Naive thymus-derived CD4-positive, alpha-beta T cell (primary cell): ENCODE data around the gene SFTPA2. TPM values are rescaled to one million over a fixed set of nuclear protein-coding genes. Genes with fewer than 3 reads are reported as not detected.
A peak's percentile ranks its signal among the peaks of the same experiment; 100 is the strongest.
"Not testable (repeated sequence)": the region's sequence is repeated elsewhere in the genome, so short reads cannot be mapped to it uniquely, and the experiment has no call there.

Source experiments
- ATAC-seq: fragments of 150-1000 bp; cut with Tn5 transposase; 2 replicates; pipeline ENCODE4 v1.10.0; 2021; ENCODE audit warnings: mild to moderate bottlenecking, moderate library complexity
- CTCF ChIA-PET: fragments of 350-600 bp; sonication (Branson Sonifier 250); formaldehyde crosslinking; loops from one replicate; lab custom pipeline; 2021; ENCODE audit warnings: antibody characterized with exemption; lab: Charles Lee
- POLR2A ChIA-PET: fragments of 350-600 bp; sonication (Branson Sonifier 250); formaldehyde crosslinking; loops from one replicate; lab custom pipeline; 2021; ENCODE audit warnings: antibody characterized with exemption, inconsistent platforms; lab: Charles Lee
- DNase-seq, 9 donors: peaks; one replicate each; pipeline versions ENCODE4 v3.0.0 to v3.0.0-alpha.2; 2020 to 2022; ENCODE audit warnings: mixed read lengths in 1 of 9
- H3K27ac ChIP-seq: one replicate; pipeline ENCODE4 v1.7.0; 2013; ENCODE audit warnings: mild to moderate bottlenecking, low read depth, low read length, moderate library complexity
- H3K27me3 ChIP-seq, 2 donors: one replicate each; pipeline ENCODE4 v1.7.0; 2013; ENCODE audit warnings: low read length in 2 of 2, mild to moderate bottlenecking in 2 of 2, moderate library complexity in 2 of 2; ENCODE audit not compliant: control insufficient read depth in 2 of 2, insufficient read depth in 2 of 2
- H3K36me3 ChIP-seq, 3 experiments: 1 replicate in 2 of 3; 2 replicates in 1 of 3; pipeline ENCODE4 v1.7.0; 2013; ENCODE audit warnings: low read length in 3 of 3, mild to moderate bottlenecking in 3 of 3, moderate library complexity in 1 of 3; ENCODE audit not compliant: insufficient read depth in 3 of 3, control insufficient read depth in 2 of 3
- H3K4me1 ChIP-seq, 2 donors: one replicate each; pipeline ENCODE4 v1.7.0; 2013; ENCODE audit warnings: low read length in 2 of 2, mild to moderate bottlenecking in 2 of 2, moderate library complexity in 1 of 2; ENCODE audit not compliant: control insufficient read depth in 2 of 2, insufficient read depth in 2 of 2
- H3K4me3 ChIP-seq: 2 replicates; pipeline ENCODE4 v1.7.0; 2013; ENCODE audit warnings: mild to moderate bottlenecking, low read length
- H3K9me3 ChIP-seq, 3 experiments: 1 replicate in 2 of 3; 2 replicates in 1 of 3; pipeline ENCODE4 v1.7.0; 2013; ENCODE audit warnings: low read length in 3 of 3; ENCODE audit not compliant: control insufficient read depth in 2 of 3
- H3K27ac Mint-ChIP-seq, 9 donors: one replicate each; pipeline ENCODE4 v1.8.0; 2020 to 2022; ENCODE audit warnings: mixed read lengths in 9 of 9, mild to moderate bottlenecking in 8 of 9, moderate library complexity in 5 of 9, inconsistent platforms in 2 of 9
- H3K27me3 Mint-ChIP-seq, 5 donors: one replicate each; pipeline ENCODE4 v1.8.0; 2021 to 2022; ENCODE audit warnings: mixed read lengths in 5 of 5, mild to moderate bottlenecking in 1 of 5
- H3K36me3 Mint-ChIP-seq, 5 donors: one replicate each; pipeline ENCODE4 v1.8.0; 2020 to 2022; ENCODE audit warnings: mixed read lengths in 5 of 5, mild to moderate bottlenecking in 3 of 5, inconsistent platforms in 1 of 5
- H3K4me1 Mint-ChIP-seq, 7 donors: one replicate each; pipeline ENCODE4 v1.8.0; 2020 to 2022; ENCODE audit warnings: mixed read lengths in 7 of 7, mild to moderate bottlenecking in 3 of 7, inconsistent platforms in 1 of 7
- H3K4me3 Mint-ChIP-seq, 10 donors: one replicate each; pipeline ENCODE4 v1.8.0; 2020 to 2022; ENCODE audit warnings: mild to moderate bottlenecking in 10 of 10, mixed read lengths in 10 of 10, moderate library complexity in 6 of 10, inconsistent platforms in 2 of 10
- H3K9me3 Mint-ChIP-seq, 11 donors: one replicate each; pipeline ENCODE4 v1.8.0; 2020 to 2022; ENCODE audit warnings: mixed read lengths in 11 of 11, mild to moderate bottlenecking in 4 of 11, inconsistent platforms in 1 of 11, moderate library complexity in 1 of 11
- intact Hi-C, 2 donors: fragments of 100-400 bp; cut with micrococcal nuclease; formaldehyde crosslinking; loops; one replicate each; pipeline ENCODE4 v1.15.1; 2023
- polyA plus RNA-seq, 2 donors: library from polyadenylated mRNA; unstranded; fragments of 300-500 nt; fragmentation: Illumina TruSeq; gene quantifications; one replicate each; pipeline ENCODE4 v1.2.3, GENCODE V29; 2021
- total RNA-seq, 6 experiments: library from RNA in 5 of 6; stranded (reverse) in 5 of 6; gene quantifications; 1 replicate in 5 of 6; 2 replicates in 1 of 6; pipeline ENCODE4 v1.2.3 and lab custom pipeline; 2021 to 2026

SFTPA2 gene
- total and polyA plus RNA-seq, 7 experiments from 2014 or later, result not detected

DNA sequence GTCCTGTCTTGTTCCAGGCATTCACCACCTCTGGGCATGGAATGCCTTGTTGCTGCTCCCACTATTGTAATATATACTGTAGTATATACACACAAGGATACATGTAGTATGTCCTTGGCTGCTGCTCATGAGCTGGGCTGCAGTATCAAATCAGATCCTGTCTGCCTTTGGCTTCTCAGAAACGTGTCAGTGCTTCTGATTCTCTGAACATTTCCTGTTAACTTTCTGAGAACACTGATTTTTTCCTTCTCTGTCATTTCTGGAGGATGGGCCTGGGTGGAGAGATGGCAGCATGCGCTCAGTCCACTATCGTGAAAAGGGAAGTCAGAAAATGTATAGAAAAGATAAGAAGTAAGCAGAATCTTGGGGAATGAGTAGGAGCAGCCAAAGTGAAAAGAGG lies 12.2 kb downstream of the SFTPA2 start:
- Mint-ChIP-seq H3K9me3 (peaks cover 0 to 25% (median 2%) of the 10 kb centered on the region in 11 donors), H3K4me3 (peak overlapping the region in 9 of 10 donors; percentile 3 to 69 (median 15)), H3K4me1 (peaks cover 9 to 52% (median 18%) of the 10 kb centered on the region in 7 donors), H3K36me3 (peaks cover 0 to 19% (median 0%) of the 10 kb centered on the region in 5 donors), H3K27me3 (no peaks in the 10 kb centered on the region), H3K27ac (peak overlapping the region in 8 of 9 donors; percentile 10 to 75 (median 46))
- ChIA-PET POLR2A (no interaction called here), CTCF (no interaction called here)
- DNase-seq (peak in 1 of 9 donors; percentile 14), ATAC-seq (no peak)
- intact Hi-C loops, result no loop called here
- Histone ChIP-seq H3K4me3 (no peak overlapping the region), H3K36me3 (no peaks in the 10 kb centered on the region), H3K4me1 (peaks cover 0 to 6% of the 10 kb centered on the region in 2 donors), H3K27me3 (no peaks in the 10 kb centered on the region), H3K9me3 (no peaks in the 10 kb centered on the region), H3K27ac (no peak overlapping the region)

DNA sequence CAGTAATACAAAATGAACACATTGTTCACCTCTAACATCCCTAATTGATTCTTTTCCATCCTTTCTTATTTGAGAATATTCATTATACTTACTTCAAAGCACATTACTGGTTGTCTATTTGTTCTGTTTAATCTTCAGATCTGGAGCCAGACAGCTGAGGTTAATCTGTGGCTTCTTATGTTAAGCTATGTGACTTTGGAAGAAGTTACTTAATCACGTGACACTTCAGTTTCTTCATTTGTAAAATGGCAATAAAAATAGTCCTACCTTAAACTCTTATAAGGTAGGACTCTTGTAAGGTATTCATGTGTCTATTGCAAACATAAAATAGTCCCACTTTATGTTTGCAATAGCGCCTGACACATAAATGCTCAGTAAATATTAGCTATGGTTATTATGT lies 13.1 kb downstream of the SFTPA2 start:
- H3K36me3 Mint-ChIP-seq, result peaks cover 0 to 19% (median 0%) of the 10 kb centered on the region in 5 donors
- H3K9me3 Mint-ChIP-seq, result peaks cover 0 to 25% (median 2%) of the 10 kb centered on the region in 11 donors
- POLR2A ChIA-PET, H3K4me3 ChIP-seq, CTCF ChIA-PET, intact Hi-C loops, H3K27me3 Mint-ChIP-seq, ATAC-seq, H3K36me3 ChIP-seq, H3K9me3 ChIP-seq, H3K27me3 ChIP-seq, H3K27ac ChIP-seq, H3K4me1 ChIP-seq: not testable (repeated sequence)
- H3K4me1 Mint-ChIP-seq, result peaks cover 9 to 53% (median 18%) of the 10 kb centered on the region in 7 donors
- DNase-seq, result peak in 1 of 9 donors; percentile 23
- peak overlapping the region in 2 of 9 donors; percentile 10 to 13 for H3K27ac Mint-ChIP-seq
- H3K4me3 Mint-ChIP-seq, result peak overlapping the region in 5 of 10 donors; percentile 10 to 64 (median 13)

DNA sequence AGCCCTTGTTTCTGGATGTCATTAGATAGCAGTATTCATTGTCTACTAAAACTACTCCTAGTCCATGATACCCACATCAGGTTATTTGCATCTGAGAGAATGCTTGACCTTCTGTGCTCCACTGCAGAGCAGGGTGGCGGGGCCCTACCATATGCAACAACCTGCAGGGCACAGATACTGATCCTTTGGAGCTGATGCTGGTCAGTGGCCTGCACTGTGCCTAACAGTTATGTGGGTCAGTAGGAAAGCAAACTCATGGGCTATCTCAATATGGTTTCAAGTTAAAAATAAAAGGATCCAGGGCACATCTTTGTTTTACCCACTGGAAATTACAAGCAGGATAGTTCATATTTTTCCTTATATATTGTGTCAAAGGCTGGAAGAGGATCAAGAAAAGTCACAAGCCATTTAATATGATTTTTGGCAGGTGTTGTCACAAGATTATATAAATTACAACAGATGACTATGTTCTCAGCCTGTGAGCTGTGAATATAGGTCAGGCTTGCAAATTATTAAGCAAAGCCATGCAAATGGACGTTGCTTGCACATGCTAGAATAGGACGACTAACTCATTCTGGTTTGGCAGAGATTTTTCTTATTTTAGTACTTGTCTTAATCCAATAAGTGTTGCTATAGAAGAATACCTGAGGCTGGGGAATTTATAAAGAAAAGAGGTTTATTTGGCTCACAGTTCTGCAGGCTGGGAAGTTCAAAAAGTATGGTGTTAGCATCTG lies 15.1 kb downstream of the SFTPA2 start:
- H3K4me1 ChIP-seq, ATAC-seq, H3K36me3 ChIP-seq, intact Hi-C loops, H3K27me3 ChIP-seq, H3K9me3 ChIP-seq, H3K27me3 Mint-ChIP-seq, POLR2A ChIA-PET, H3K4me3 ChIP-seq, H3K4me3 Mint-ChIP-seq, H3K27ac Mint-ChIP-seq, CTCF ChIA-PET, H3K27ac ChIP-seq, DNase-seq: not testable (repeated sequence)
- Mint-ChIP-seq H3K36me3 (peaks cover 0 to 19% (median 0%) of the 10 kb centered on the region in 5 donors), H3K9me3 (peaks cover 0 to 25% (median 2%) of the 10 kb centered on the region in 11 donors), H3K4me1 (peaks cover 9 to 61% (median 18%) of the 10 kb centered on the region in 7 donors)

DNA sequence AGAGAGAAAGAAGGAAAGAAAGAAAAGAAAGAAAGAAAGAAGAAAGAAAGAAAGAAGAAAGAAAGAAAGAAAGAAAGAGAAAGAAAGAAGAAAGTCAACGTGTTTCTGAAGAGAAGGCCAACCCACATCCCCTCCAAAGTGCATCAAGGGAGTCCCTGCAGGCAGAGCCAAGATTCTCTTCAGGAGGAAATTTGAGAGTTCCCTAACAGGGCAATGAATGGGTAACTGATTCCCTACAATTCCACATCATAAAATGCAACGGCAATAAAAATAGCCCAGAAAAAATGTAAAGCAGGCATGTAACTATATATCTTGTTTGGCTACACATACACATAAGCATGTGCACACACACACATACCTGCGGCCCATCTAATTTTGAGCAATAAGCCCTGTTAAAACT lies 15.8 kb downstream of the SFTPA2 start:
- H3K27ac Mint-ChIP-seq, ATAC-seq, CTCF ChIA-PET, H3K27ac ChIP-seq, H3K27me3 Mint-ChIP-seq, H3K4me1 ChIP-seq, H3K9me3 ChIP-seq, intact Hi-C loops, H3K36me3 ChIP-seq, H3K4me3 ChIP-seq, H3K27me3 ChIP-seq, DNase-seq, POLR2A ChIA-PET, H3K4me3 Mint-ChIP-seq: not testable (repeated sequence)
- Mint-ChIP-seq H3K36me3 (peaks cover 0 to 19% (median 0%) of the 10 kb centered on the region in 5 donors), H3K9me3 (peaks cover 0 to 25% (median 2%) of the 10 kb centered on the region in 11 donors), H3K4me1 (peaks cover 9 to 57% (median 18%) of the 10 kb centered on the region in 7 donors)

DNA sequence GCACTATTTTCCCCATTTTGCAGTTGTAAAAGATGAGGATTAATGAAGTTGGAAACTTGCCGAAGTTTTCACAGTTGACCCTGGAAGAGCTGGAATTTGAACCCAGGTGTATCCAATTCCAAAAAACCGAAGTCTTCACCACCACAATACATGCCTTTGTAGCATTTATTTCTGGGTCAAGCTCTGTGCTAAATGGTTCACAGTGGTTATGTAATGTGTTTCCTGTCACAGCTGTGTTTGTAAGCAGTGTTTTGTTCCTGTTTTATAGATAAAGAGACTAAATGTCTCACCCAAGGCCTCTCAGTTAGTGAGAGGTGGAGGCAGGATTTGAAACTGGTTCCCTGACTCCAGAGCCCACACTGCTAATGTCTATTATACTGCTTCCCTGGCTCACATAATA lies 17.6 kb downstream of the SFTPA2 start:
- peaks cover 0 to 25% (median 2%) of the 10 kb centered on the region in 11 donors for H3K9me3 Mint-ChIP-seq
- peaks cover 0 to 2% of the 10 kb centered on the region in 2 donors for H3K4me1 ChIP-seq
- H3K36me3 Mint-ChIP-seq, result peaks cover 0 to 19% (median 0%) of the 10 kb centered on the region in 5 donors
- POLR2A ChIA-PET, result no interaction called here
- CTCF ChIA-PET, result no interaction called here
- no peaks in the 10 kb centered on the region for H3K27me3 Mint-ChIP-seq
- H3K4me3 Mint-ChIP-seq, result no peak overlapping the region
- peak overlapping the region in 1 of 9 donors; percentile 3 for H3K27ac Mint-ChIP-seq
- DNase-seq (no peak), ATAC-seq (peak; percentile 50)
- no peak overlapping the region for H3K4me3 ChIP-seq
- no peaks in the 10 kb centered on the region for H3K27me3 ChIP-seq
- intact Hi-C loops, result no loop called here
- H3K9me3 ChIP-seq, result no peaks in the 10 kb centered on the region
- peaks cover 4 to 50% (median 10%) of the 10 kb centered on the region in 7 donors for H3K4me1 Mint-ChIP-seq
- H3K27ac ChIP-seq, result no peak overlapping the region
- no peaks in the 10 kb centered on the region for H3K36me3 ChIP-seq

DNA sequence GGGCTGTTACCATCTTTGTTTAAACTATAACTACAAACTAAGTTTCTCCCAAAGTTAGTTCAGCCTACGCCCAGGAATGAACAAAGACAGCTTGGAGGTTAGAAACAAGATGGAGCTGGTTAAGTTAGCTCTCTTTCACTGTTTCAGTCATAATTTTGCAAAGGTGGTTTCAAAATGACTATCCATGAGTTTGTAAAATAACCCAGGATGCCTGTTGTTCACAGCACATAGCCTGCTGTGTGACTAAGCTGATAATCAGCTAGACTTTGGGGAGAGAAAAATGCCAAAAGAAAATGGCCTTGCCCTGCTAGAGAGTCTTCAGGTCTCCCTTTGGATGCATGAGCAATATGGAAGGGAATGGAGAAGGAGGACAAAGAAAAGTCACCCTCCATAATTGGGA lies 19.3 kb downstream of the SFTPA2 start:
- CTCF ChIA-PET, H3K4me3 Mint-ChIP-seq, H3K4me3 ChIP-seq, H3K36me3 Mint-ChIP-seq, DNase-seq, H3K27ac Mint-ChIP-seq, H3K27ac ChIP-seq, H3K9me3 ChIP-seq, ATAC-seq, H3K4me1 ChIP-seq, H3K36me3 ChIP-seq, POLR2A ChIA-PET, intact Hi-C loops, H3K27me3 Mint-ChIP-seq, H3K27me3 ChIP-seq: not testable (repeated sequence)
- Mint-ChIP-seq H3K9me3 (peaks cover 0 to 13% (median 0%) of the 10 kb centered on the region in 11 donors), H3K4me1 (peaks cover 0 to 35% (median 0%) of the 10 kb centered on the region in 7 donors)

DNA sequence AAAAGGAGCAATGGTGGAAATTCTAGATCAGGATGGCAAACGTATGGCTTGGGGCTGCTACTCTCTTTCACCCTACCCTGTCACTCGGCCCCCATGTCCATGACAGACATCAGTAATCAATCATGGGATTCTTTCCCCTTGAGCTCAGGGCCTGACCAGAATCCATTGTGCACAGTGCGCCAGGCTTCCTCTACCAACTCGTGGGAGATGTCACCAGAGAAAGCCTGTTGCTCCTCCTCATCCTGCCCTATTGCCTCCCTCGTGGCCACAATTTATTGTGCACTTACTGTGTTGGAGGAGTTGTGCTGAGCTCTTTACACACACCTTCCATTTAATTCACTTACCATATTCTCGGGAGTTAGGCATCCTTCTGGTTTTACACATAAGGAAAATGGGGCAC lies 21.9 kb downstream of the SFTPA2 start:
- CTCF ChIA-PET, H3K27me3 Mint-ChIP-seq, H3K36me3 ChIP-seq, H3K27ac ChIP-seq, H3K27me3 ChIP-seq, H3K4me1 ChIP-seq, H3K9me3 ChIP-seq, POLR2A ChIA-PET, intact Hi-C loops, H3K27ac Mint-ChIP-seq, H3K4me3 ChIP-seq, H3K4me3 Mint-ChIP-seq, H3K36me3 Mint-ChIP-seq, H3K9me3 Mint-ChIP-seq, ATAC-seq, DNase-seq: not testable (repeated sequence)
- peaks cover 0 to 28% (median 0%) of the 10 kb centered on the region in 7 donors for H3K4me1 Mint-ChIP-seq
